GM21390 (cell line): ENCODE measurements around the gene SAMD5.
A peak's percentile ranks its signal among the peaks of the same experiment; 100 is the strongest.

Experiments used
- ATAC-seq: cut with Tn5 transposase; IDR thresholded peaks from one replicate; pipeline ENCODE4 v1.9.1; 2021; ENCODE audit not compliant: unreplicated experiment

The SAMD5 gene

DNA sequence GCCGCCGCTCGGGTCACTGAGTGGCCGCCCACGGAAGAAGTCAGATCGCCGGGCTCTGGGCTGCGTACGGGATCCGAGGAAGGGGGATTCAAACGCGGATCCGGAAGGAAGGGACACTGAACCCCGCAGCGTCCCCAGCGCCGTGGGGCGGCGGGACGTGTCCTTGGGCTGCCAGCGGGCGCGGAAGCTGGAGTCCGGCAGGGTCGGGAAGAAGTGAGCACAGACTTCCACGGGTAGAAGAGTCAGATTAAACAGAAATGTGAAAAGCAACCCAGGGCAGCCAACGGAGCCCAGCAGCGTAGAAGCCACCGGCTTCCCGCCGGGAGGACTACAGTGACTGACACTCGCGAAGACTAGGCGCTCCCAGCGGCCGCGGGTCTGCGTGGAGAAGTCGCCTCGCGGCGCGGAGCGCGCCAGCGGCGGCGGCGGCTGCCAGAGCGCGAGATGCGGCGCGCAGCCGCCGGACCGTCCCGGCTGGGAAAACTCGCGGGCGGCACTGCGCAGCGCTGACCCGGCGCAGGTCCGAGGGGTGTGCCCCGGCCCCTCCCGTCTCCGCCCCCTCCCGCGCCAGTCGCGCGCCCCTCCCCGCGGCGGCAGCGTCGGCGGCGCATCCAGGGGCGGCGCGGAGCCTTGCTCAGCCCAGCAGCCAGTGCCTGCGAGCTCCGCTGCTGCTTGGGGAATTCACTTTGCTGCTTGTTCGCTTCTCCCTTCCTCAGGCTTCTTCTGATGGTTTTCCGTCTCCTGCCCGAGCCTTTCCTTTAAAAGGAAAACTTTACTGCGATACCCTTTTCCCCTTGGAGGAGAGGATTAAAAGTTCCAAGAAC is at the start of gene SAMD5:
Gene SAMD5 (plus strand): TSS at position 649 of the 824 bp plus-strand sequence. CDS start 239 bp downstream, outside the sequence.
- ATAC-seq = peak; percentile 50

DNA sequence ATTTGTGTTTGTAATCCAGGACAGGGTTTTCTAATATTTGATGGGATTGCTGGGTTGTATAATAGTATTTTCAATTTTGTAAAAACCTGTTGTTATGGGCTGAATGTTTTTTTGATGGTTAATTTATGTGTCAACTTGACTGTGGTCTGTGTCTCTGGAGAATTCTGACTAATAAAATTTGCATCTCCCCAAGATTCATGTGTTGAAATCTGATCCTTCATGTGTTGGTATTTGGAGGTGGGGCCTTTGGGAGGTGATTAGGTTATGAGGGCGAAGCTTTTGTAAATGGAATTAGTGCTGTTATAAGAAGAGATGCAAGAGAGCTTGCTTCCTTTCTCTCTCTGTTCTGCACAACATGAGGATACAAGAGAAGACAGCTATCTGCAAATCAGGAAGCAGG is 48.7 kb upstream of the SAMD5 start:
- no peak for ATAC-seq

DNA sequence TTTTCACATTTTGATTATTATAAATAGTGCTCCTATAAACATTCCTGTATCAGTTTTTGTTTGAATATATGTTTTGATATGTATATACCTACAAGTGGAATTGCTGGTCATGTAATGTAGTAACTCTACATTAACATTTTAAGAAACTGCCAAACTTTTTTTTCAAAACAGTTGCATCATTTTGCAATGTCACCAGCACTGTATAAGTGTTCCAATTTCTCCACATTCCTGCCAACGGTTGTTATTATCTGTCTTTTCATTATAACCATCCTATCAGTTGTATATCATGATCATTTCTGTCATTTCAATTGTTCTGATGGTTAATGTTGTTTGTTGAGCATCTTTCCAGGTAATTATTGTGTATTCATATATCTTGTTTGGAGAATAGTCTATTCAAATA is 44.8 kb upstream of the SAMD5 start:
- no peak for ATAC-seq

DNA sequence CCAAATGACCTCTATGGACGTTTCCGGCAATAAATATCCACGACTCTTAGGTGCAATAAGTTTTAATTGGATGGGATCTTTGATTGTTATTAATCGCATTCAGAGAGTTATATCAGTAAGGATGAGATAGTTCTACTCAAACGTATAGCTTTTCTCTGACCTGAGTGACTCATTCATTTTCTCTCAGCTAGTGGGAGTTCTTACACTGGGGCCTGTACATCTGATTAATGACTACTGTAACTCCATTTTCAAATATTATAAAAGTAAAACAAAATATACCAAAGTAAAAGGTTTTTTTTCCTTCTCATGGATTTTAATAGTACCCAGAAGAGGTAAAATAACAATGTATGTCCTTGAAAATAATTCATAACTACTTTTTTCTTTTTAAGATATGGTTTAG is 41.1 kb upstream of the SAMD5 start:
- no peak for ATAC-seq

DNA sequence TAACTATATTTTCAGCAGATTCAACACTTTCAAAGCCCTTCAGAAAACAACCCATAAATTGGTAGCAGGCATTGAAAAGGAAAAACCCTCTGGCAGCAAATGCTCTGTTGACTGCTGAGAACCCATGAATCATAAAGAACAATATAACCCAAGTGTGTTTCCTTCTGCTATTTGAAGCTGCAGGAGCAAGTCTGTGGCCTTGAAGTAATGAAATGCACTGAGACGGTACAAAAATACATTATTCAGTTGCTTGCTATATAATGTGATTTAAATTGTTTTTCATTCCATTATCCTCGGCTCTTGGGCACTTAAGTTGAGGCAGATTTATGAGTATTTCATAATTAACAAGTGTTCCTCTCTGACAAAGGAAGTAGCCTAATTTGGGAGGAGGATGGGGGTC is 40.6 kb upstream of the SAMD5 start:
- ATAC-seq = no peak

DNA sequence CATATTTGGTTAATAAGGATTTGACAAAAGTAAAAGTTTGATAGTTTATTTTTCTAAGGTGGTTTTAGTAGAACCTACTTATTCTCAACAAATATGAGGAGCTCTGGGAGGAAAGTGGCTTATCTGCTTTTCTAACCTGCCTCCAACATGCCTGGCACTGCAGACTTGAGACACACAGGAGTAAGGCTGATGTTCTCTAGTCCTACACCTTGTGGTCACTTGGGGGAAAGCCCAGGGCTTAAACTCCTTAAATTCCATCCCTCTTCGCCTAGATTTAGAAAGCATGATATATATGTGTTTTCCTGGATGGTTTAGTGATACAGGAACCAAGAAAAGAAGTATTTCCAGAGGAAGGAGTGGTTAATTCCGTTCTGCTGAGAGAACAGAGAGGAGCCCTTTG is 39.9 kb upstream of the SAMD5 start:
- ATAC-seq = no peak

DNA sequence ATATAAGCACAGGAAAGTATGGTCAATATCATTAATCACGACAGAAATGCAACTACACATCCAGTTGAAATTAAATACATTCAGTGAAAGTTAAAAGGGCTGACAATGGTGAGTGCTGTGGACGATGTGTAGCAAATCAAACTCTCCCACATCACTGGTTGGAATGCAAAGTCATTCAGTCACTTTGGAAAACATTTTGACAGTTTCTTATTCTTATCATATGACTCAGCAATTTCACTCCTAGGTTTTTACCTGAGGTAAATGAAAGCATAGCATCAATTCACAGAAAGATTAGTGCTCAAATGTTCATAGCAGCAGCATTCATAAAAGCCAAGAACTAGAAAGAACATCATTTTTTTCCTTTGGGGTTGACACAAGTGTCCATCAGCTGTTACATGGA is 28.6 kb upstream of the SAMD5 start:
- no peak for ATAC-seq

DNA sequence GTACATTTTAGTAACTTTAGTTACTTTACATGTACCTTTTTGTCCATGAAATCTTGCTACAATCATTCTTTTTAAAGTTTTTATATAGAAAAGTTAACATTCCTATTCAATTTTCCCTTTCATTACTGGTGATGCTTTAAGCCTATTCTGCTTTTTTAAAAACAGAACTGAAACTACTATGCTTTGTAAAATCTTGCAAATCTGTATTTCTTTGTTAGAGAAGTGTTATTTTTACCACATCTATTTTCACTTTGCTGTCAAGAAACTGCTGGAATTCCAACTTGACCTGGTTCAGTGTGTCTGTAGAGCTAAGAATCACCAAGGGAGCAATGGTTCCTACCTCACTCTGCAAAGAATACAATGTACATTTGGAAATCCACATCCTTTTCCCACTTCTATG is 21.8 kb upstream of the SAMD5 start:
- ATAC-seq = peak; percentile 82

DNA sequence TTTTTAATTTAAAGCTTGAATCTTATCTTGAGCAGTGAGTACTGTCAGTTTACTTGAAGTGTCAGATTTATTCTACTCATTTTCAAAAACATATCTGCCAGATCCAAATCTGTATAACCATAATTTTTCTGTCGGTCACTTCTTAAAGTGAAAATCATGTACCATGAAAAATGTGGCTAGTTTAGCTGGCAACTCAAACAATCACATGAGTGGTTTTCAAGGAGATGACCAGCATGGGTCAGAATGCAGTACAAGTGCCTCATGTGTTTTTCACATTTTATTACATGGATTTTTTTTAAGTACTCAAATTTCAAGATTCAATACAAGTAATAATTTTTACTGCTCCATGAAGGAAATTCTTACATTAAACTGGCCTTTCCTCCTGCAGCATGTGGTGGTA is 11.0 kb upstream of the SAMD5 start:
- no peak for ATAC-seq

DNA sequence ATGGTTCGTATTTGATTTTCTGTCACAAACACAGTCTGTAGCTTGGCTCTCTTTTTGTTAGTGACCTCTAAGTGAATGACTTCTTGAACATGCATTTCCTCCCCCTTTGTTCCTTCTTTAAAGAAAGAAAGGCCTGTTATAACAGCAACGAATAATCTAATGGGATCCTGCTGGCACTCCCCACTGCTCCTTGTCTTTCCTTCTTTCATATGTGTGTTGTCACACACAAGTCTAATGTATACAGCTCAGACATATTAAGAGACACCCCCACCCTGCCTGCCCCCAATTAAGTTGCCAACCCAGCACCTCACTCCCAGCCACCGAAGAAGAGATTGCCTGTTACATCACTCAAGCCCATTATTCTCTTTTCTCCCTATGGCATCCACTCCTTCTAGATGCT is 4.9 kb upstream of the SAMD5 start:
- no peak for ATAC-seq

DNA sequence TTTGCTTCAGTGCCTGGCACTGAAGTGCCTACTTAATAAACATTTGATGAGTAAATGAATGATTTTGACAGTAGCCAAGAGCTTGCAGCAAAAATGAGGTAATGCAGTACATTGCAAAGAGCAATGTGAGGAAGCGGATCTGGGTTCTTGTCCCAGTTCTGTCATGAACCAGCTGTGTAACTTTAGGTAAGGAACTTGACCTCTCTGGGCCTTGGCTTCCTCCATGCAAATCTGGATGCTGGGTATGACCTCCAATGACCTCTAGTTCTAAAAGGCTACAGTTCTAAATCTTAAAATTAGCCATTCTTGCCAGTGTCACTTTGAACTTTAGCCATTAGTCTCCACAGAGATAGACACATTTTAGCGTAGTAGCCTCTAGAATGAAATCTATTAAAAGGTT is 3.6 kb upstream of the SAMD5 start:
- ATAC-seq = no peak

DNA sequence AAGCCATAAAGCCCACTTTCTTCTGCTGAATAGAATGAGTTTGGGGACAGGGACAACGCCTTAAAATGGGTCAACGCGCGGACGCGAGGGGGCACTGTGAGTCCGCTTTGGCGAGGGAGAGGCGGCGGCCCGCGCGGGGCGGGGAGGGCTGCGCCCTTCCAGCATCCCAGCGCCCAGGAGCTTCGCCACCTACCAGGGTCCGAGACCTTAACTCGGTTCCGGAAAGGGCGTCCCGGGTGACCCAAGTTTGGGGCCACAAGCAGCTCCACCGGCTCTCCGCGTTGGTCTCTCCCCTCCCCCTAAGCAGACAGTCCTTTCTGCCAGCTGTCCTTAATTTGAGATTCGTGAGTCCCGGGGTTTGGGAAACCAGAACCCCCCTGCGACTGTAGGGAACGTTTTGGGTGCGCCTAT is 1.8 kb upstream of the SAMD5 start:
- peak; percentile 48 for ATAC-seq

DNA sequence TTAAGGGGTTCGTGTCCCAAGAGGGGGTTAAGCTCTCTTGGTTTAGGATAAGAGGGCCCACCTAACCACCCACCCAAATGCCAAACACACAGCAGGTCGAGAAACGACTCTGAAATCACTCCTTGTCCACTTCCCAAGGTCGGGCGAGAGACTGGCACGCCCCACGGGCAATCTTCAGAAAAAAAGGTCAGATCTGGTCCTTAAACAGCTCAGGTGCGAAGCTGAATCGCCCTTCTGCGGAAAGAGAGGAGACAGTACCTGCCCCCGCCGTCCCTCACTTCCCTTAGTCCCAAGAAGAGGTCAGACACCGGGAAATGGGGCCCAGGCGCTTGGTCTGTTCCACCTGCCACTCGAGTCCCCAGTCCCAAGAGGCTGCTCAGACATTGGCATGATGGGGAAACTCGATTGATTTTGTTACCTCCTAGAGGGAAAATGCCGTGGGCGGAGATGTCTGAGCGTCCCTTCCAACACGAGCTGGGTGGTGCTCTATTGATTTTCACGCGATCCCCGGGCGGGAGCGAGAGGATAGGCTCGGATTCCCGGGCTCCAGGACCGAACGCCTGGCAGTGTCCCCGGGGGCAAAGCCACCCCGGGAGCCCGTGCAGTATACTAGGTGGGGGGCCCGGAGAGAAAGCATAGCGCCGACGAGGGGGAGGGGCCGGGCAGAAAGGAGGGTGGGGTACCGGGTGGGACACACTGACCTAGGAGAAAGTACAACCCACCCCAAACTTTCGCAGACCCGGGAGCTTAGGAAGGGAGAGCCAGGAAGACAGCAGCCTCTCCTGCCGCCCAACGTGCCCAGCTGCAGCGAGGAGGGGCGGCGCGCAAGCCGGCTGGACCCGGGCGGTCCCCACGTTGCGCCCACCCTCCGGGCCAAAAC is 1.1 kb upstream of the SAMD5 start:
- ATAC-seq = peak; percentile 2

DNA sequence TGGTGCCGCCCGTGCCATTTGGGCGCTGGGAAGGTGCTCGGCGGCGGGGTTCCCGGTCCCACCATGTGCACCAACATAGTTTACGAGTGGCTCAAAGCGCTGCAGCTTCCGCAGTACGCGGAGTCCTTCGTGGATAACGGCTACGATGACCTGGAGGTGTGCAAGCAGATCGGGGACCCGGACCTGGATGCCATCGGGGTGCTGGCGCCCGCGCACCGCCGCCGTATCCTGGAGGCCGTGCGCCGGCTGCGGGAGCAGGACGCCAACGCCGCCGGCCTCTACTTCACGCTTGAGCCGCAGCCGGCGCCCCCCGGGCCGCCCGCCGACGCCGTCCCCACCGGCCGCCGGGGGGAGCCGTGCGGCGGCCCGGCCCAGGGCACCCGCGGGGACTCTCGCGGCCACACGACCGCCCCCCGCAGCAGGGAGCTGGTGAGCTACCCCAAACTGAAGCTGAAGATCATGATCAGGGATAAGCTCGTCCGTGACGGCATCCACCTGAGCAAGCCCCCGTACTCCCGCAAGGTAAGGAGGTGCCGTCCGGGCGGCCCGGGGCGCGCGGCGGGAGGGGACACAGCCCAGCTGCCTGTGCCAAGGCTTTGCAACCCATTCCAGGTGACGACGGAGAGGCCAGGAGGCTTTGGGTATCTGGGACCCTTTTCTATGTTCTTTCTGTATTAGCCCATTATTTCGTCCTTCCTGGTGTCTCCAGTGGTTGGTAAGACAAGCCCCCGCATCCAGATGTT is 547 bp downstream of the SAMD5 start:
- peak; percentile 6 for ATAC-seq

DNA sequence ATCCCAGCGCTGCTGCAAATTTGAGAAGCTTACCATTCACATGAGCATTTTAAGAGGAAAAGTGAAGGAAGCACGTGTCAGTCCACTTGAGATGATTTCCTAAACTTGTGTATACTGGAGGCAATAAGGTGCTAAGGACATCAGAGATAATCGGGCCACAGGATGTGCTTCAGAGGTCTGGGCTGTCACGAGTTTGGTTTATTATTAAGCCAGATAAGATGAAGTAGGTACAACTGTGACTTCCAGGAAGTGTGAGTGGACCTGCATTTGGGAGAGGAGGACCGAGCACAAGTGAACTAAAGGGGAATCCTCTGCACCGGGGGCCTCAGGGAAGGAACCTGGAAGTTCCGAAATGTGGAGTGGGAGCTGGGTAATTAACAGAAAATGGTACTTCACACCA is 1.4 kb downstream of the SAMD5 start:
- peak; percentile 28 for ATAC-seq

DNA sequence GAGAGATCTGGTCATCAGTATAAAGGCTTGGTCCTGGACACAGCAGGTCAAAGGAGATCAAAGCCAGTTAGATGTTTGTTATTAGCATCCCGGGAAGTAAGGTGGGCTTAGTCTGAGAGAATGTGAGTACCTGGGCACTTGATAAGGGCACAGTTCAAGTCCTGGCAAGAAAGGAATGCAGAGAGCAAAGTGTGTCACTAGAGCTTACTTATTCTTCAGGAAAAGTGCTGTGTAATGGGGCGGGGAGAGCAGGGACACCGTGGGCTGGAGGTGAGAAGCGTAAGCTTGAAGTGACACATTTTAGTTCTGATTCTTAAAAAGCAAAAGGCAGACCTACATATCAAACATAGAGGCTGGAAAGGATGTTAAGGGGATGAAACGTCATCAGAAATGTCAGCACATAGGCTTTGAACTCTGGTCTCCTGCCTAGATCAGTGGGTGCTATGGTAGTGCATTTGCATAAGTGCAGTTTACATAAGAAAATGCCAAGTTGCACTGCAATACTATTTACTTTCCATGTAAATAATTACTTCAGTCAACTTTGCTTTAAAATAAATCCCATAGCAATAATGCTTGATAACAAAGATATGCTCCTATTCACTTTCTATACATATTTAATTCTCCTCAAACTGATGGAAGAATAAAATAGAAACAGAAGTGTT is 2.6 kb downstream of the SAMD5 start:
- no peak for ATAC-seq

DNA sequence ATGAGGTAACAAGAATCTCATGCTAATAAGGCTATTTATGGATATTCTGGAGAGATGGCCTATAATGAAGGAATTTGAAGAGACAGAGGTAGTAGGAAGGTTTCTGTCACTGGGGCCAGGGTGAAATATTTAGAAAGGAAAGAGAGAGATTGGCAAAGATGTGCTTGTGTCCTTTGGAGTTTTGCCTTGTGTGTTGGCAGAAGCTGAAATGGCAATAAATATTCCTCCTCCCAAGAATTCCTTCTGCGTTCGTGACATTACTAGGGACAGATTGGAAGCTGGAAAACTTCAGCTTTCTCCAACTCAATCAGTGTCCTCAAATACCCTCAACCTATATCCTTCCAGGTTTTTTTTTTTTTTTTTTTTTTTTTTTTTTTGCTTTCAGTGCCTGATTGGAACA is 6.3 kb downstream of the SAMD5 start:
- ATAC-seq = no peak

DNA sequence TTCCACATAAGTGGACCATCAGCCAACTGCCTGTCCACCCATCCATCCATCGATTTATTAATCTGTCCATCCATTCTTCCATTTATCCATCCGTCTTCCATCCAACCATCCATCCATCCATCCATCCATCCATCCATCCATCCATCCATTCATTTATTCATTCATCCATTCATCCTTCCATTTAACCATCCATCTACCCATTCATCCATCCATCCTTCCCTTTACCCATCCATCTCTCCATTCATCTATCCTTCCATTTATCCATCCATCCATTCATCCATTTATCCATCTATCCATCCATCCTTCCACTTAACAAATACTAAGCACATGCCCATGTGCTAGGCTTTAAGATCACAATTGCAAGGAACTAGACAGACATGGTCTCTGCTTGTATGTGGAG is 6.8 kb downstream of the SAMD5 start:
- ATAC-seq = no peak

DNA sequence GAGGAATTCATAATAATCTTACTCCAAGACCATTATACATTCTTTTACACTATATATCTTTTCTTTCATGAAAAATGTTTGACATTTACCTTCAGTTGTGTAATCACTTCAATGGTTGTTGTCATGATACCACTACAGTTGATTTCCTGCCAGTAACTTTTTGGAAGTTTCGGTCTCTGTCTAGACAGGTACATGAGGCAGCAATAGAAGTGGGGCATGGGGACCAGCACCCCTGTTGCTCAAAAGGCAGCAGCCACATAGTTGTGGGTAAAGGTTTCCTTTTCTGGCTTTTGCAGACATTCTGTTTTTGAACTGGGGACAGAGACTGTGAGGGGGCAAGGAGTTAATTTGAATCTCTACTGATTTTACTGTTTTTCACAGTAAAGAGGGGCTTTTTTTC is 14.1 kb downstream of the SAMD5 start:
- no peak for ATAC-seq

DNA sequence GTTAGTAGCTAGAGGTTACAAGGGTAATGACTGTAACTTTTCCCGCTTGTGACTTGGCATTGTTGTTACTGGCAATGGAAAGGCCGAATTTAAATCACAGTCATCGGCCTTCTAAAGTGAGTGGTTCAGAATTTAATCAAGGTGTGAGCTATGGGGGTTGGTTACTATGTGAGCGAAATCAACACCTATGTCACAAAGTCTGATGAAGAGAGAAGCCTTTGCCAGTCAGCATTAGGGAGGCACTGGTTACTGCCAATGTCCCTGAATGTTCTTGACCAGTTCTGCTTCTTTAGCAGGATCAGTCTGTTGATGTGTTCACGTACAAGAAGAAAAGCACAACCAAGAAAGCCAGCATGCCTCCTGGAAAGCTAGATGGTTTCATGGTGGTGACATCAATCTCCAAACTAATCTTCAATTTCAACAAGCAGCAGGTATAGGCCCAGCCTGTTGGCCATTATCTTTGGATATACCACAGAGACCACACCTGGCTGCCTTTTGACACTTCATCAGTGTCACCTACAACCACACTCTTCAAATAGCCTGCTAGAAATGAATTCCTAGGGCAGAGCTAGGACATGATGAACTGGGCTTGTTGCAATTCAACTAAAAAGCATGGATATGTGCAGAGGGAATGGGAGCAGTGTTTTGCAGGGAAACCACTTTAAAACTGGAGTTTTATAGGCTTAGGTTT is 17.2 kb downstream of the SAMD5 start:
- ATAC-seq = no peak
